Neural progenitor cell (in vitro differentiated cells): ENCODE measurements around the gene CLSTN2. TPM values are rescaled to one million over a fixed set of nuclear protein-coding genes. Genes with fewer than 3 reads are reported as not detected.

ENCODE experiments used
- DNase-seq: peaks from one replicate; pipeline ENCODE4 v3.0.0-alpha.2; 2016; ENCODE audit warnings: low spot score
- H2AFZ ChIP-seq: fragments of 200-600 bp; sonication (generic); replicated peaks from 2 replicates; pipeline ENCODE4 v1.6.1; 2016; ENCODE audit warnings: antibody characterized with exemption
- H3F3A ChIP-seq: fragments of 200-600 bp; sonication (generic); 2 replicates; pipeline ENCODE4 v1.6.1; 2016; ENCODE audit warnings: antibody characterized with exemption, low read depth
- H3K27ac ChIP-seq: fragments of 200-600 bp; sonication (generic); 2 replicates; pipeline ENCODE4 v1.5.1; 2016; ENCODE audit warnings: mild to moderate bottlenecking
- H3K27me3 ChIP-seq: fragments of 200-600 bp; sonication (generic); 2 replicates; pipeline ENCODE4 v1.6.1; 2016; ENCODE audit warnings: mild to moderate bottlenecking, moderate library complexity
- H3K36me3 ChIP-seq: fragments of 200-600 bp; sonication (generic); 2 replicates; pipeline ENCODE4 v1.5.1; 2016
- H3K4me1 ChIP-seq: fragments of 200-600 bp; sonication (generic); 2 replicates; pipeline ENCODE4 v1.6.1; 2016; ENCODE audit warnings: mixed run types
- H3K4me2 ChIP-seq: fragments of 200-600 bp; sonication (generic); 2 replicates; pipeline ENCODE4 v1.6.1; 2016
- H3K4me3 ChIP-seq: fragments of 200-600 bp; sonication (generic); 2 replicates; pipeline ENCODE4 v1.5.1; 2016
- H3K79me2 ChIP-seq: fragments of 200-600 bp; sonication (generic); 2 replicates; pipeline ENCODE4 v1.6.1; 2016; ENCODE audit warnings: low read depth
- H3K9ac ChIP-seq: fragments of 200-600 bp; sonication (generic); 2 replicates; pipeline ENCODE4 v1.6.1; 2016
- H3K9me3 ChIP-seq: fragments of 200-600 bp; sonication (generic); 2 replicates; pipeline ENCODE4 v1.5.1; 2016; ENCODE audit warnings: low read depth
- H4K20me1 ChIP-seq: fragments of 200-600 bp; sonication (generic); 2 replicates; pipeline ENCODE4 v1.6.1; 2016; ENCODE audit warnings: low read depth
- H3K27ac Mint-ChIP-seq: 3 replicates; pipeline ENCODE4 v1.8.0; 2021; ENCODE audit warnings: mixed read lengths
- H3K27me3 Mint-ChIP-seq: 2 replicates; pipeline ENCODE4 v1.8.0; 2022; ENCODE audit warnings: low read depth, mild to moderate bottlenecking, inconsistent platforms, moderate library complexity, mixed read lengths; ENCODE audit not compliant: insufficient read depth
- H3K36me3 Mint-ChIP-seq: 3 replicates; pipeline ENCODE4 v1.8.0; 2021; ENCODE audit warnings: mixed read lengths
- H3K4me1 Mint-ChIP-seq: 3 replicates; pipeline ENCODE4 v1.8.0; 2021; ENCODE audit warnings: mixed read lengths
- H3K4me3 Mint-ChIP-seq: 3 replicates; pipeline ENCODE4 v1.8.0; 2021; ENCODE audit warnings: mild to moderate bottlenecking, moderate library complexity, mixed read lengths
- H3K9me3 Mint-ChIP-seq: 3 replicates; pipeline ENCODE4 v1.8.0; 2020; ENCODE audit warnings: mixed read lengths
- CTCF ChIP-seq: fragments of 200-600 bp; sonication (generic); IDR thresholded peaks from 2 replicates; pipeline ENCODE4 v1.5.1; 2017; ENCODE audit warnings: antibody characterized with exemption, mild to moderate bottlenecking
- EZH2 ChIP-seq: fragments of 200-600 bp; sonication (generic); IDR thresholded peaks from 2 replicates; pipeline ENCODE4 v1.6.1; 2017; ENCODE audit warnings: antibody characterized with exemption, mild to moderate bottlenecking, moderate library complexity
- EZH2phosphoT487 ChIP-seq: fragments of 200-600 bp; sonication (generic); IDR thresholded peaks from 2 replicates; pipeline ENCODE4 v1.6.1; 2017; ENCODE audit warnings: antibody characterized with exemption
- total RNA-seq: library from RNA; depleted of rRNA; stranded (reverse); fragments of >200 nt; gene quantifications from 2 replicates; pipeline ENCODE4 v1.2.3, GENCODE V29; 2015; ENCODE audit warnings: low replicate concordance

CLSTN2 gene
- total RNA-seq, 1 donor from 2014 or later: 0.22 TPM

GRCh38 chr3:140497331-140497730 lies 562.3 kb downstream of the CLSTN2 start:
- H3K36me3 Mint-ChIP-seq: no peaks in the 10 kb centered on the region

GRCh38 chr3:140499114-140499757 lies 564.3 kb downstream of the CLSTN2 start:
- H3K36me3 ChIP-seq: no peaks in the 10 kb centered on the region
- no peak overlapping the region for H3K27ac ChIP-seq
- no peak overlapping the region for H3K4me2 ChIP-seq
- peak; percentile 58 for TF ChIP-seq CTCF
- TF ChIP-seq EZH2: no peak
- peaks cover 4% of the 10 kb centered on the region for H3K4me1 ChIP-seq
- Mint-ChIP-seq H3K4me3 (no peak overlapping the region), H3K27me3 (peaks cover 3% of the 10 kb centered on the region), H3K9me3 (no peaks in the 10 kb centered on the region), H3K27ac (no peak overlapping the region), H3K36me3 (no peaks in the 10 kb centered on the region), H3K4me1 (peaks cover under 1% of the 10 kb centered on the region)
- no peaks in the 10 kb centered on the region for H3K79me2 ChIP-seq
- no peaks in the 10 kb centered on the region for H4K20me1 ChIP-seq
- no peak overlapping the region for H2AFZ ChIP-seq
- no peaks in the 10 kb centered on the region for H3F3A ChIP-seq
- no peaks in the 10 kb centered on the region for H3K27me3 ChIP-seq
- H3K9ac ChIP-seq: no peak overlapping the region
- DNase-seq: peak; percentile 47
- no peaks in the 10 kb centered on the region for H3K9me3 ChIP-seq
- no peak overlapping the region for H3K4me3 ChIP-seq

More at GRCh38 chr3:140497331-140497730, 562.3 kb downstream of the CLSTN2 start:
- H3K27ac ChIP-seq: no peak overlapping the region
- Mint-ChIP-seq H3K4me1 (no peaks in the 10 kb centered on the region), H3K27me3 (peaks cover 3% of the 10 kb centered on the region), H3K27ac (no peak overlapping the region), H3K9me3 (no peaks in the 10 kb centered on the region), H3K4me3 (no peak overlapping the region)
- H3F3A ChIP-seq: no peaks in the 10 kb centered on the region
- no peaks in the 10 kb centered on the region for H3K79me2 ChIP-seq
- no peak for TF ChIP-seq EZH2phosphoT487
- TF ChIP-seq CTCF: no peak
- TF ChIP-seq EZH2: no peak
- H3K9ac ChIP-seq: no peak overlapping the region
- no peaks in the 10 kb centered on the region for H3K27me3 ChIP-seq
- no peak for DNase-seq
- H3K4me2 ChIP-seq: no peak overlapping the region
- H2AFZ ChIP-seq: no peak overlapping the region
- H3K9me3 ChIP-seq: no peaks in the 10 kb centered on the region
- H4K20me1 ChIP-seq: no peaks in the 10 kb centered on the region
- H3K36me3 ChIP-seq: no peaks in the 10 kb centered on the region
- H3K4me1 ChIP-seq: peaks cover 4% of the 10 kb centered on the region
- H3K4me3 ChIP-seq: no peak overlapping the region

- no peaks in the 10 kb centered on the region for H3F3A ChIP-seq
- H3K27me3 ChIP-seq: no peaks in the 10 kb centered on the region
- no peaks in the 10 kb centered on the region for H3K9me3 ChIP-seq
- peaks cover 13% of the 10 kb centered on the region for H3K4me1 Mint-ChIP-seq
- no peak overlapping the region for H2AFZ ChIP-seq
- H3K79me2 ChIP-seq: no peaks in the 10 kb centered on the region
- no peak overlapping the region for H3K4me3 Mint-ChIP-seq
- no peaks in the 10 kb centered on the region for H3K9me3 Mint-ChIP-seq
- H3K9ac ChIP-seq: no peak overlapping the region
- no peaks in the 10 kb centered on the region for H3K36me3 Mint-ChIP-seq
- no peak overlapping the region for H3K4me3 ChIP-seq
- no peak for TF ChIP-seq EZH2
- TF ChIP-seq CTCF: no peak
- TF ChIP-seq EZH2phosphoT487: no peak
- DNase-seq: no peak
- H3K27ac ChIP-seq: no peak overlapping the region
- no peak overlapping the region for H3K4me2 ChIP-seq
- H3K4me1 ChIP-seq: peaks cover 10% of the 10 kb centered on the region
- peaks cover 3% of the 10 kb centered on the region for H3K27me3 Mint-ChIP-seq
- no peaks in the 10 kb centered on the region for H4K20me1 ChIP-seq
- no peaks in the 10 kb centered on the region for H3K36me3 ChIP-seq
- H3K27ac Mint-ChIP-seq: no peak overlapping the region
These were observed 565.5 kb downstream of the CLSTN2 start for GRCh38 chr3:140500473-140500872.
